Measurements from ENCODE around the gene BACE2.

BACE2 gene

DNA sequence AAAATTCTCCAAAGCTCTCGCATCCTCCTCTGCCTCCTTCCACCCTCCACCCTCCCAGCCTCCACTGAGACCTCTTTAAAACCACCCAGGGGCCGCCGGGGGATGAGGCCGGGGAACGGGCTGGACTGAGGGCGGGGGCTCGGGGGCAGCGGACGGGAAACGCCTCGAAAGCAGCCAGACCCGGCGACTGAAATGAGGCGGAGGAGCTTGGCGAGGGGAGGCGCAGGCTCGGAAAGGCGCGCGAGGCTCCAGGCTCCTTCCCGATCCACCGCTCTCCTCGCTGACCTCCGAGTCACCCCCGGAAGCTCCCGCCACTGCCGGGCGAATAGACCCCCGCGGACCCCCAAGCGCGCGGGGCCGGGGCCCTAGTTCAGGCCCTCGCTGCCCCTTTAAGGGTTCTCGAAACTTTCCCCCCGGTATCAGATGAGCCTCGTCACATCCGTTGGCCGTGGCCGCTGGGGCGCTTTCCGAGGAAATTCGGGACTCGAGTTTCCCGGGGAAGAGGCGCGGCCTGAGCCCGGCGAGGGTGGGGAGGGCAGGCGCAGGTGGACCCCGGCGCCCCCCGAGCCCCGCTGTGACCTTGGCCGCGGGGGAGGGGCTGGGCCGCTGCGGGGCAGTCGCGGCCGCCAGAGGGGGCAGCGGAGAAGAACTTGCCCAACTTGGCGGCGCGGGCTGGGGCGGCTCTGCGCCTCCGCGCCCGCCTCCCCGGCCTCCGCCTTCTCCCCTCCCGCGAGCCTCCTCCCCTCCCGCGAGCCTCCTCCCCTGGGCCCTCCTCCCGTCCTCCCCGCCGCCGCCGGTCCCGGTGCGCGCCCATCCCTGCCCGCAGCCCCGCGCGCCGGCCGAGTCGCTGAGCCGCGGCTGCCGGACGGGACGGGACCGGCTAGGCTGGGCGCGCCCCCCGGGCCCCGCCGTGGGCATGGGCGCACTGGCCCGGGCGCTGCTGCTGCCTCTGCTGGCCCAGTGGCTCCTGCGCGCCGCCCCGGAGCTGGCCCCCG lies at the start of gene BACE2:
TSS of gene BACE2 (plus strand) at position 813 of the 995 bp plus-strand sequence. CDS start at position 917, 104 bp downstream.
- no peak for DNase-seq

- no peak for DNase-seq
These were observed 48.1 kb upstream of the BACE2 start for GRCh38 chr21:41119901-41120300.

- no peak for DNase-seq
These were observed 47.0 kb upstream of the BACE2 start for GRCh38 chr21:41120997-41121396.

- DNase-seq: no peak
These were observed 46.1 kb upstream of the BACE2 start for GRCh38 chr21:41121785-41122415.

- DNase-seq: no peak
These were observed 43.2 kb upstream of the BACE2 start for GRCh38 chr21:41124641-41125201.

- DNase-seq: no peak
These were observed 39.0 kb upstream of the BACE2 start for GRCh38 chr21:41128981-41129380.

DNA sequence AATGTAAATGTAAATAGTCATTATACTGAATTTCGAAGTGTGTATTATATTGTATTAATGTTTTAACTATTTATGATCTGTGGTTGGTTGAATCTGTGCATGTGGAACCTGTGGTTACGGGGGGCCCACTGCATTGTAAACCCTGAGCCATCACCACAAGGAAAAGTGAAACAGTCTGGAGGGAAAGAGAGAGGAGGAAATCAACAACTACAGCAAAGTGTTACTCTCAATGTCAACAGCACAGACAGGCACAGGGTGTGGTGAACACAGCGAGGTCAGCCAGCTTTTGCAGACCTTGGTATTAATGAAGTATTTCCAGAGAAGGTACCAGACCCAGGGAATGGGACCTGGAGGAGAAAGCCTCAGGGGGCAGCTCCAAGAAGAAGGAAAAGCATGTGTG lies 37.1 kb upstream of the BACE2 start:
- DNase-seq: no peak

GRCh38 chr21:41133874-41134522 lies 34.0 kb upstream of the BACE2 start:
- no peak for DNase-seq

DNA sequence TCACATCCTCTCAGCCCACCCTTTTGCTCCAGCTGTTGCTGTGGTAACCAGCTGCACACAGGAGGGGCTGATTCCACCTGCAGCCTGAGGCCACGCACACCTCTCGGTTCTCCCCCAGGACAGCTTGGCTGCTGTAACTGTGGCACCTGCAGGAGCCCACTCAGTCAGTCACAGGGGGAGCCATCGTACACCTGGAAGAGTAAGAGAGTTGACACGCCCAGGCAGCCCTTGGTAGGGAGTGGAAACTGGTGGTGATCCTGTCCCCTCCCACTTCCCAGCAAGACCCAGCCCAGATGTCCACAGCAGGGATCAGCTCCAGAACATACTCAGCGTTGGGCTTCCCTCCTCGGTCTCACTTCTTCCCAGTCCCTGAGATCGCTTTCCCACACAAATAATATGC lies 32.2 kb upstream of the BACE2 start:
- DNase-seq: no peak

DNA sequence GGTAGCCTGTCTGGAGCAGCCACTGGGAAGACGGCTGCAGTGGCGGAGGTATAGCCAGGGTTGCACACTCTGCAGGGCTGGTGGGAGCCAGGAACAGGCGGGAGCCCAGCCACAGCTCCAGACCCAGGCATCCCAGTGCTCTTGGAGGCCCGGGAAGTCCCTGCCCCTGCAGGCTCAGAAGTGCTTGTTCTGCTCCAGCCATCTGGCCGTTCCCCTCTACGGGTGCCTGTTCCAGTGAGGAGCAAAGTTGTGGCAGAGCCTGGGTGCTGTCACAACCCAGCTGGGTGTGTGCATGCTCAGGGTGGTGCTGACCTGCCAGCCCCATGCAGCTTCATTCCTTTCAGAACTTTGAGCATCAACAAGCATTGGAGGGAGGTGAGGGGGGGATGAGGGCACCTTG lies 31.7 kb upstream of the BACE2 start:
- no peak for DNase-seq

DNA sequence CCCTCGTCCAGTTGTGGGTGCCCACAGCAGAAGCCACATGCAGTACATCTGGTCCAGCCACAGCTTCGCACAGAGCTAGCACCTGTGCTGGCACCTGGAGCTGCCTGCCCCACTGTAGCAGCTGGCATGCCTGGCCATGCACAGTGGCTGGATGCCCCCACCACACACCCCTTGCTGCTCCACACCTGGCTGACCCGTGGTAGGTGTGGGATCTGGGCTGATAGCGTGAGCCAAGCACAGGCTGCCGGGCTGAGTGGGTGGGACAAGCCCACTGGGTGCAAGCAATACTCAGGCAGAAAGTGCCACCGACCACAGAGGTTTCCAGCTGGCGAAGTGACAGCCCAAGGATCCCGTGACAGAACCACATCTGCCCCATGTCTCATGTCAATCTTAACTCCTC lies 30.6 kb upstream of the BACE2 start:
- no peak for DNase-seq

DNA sequence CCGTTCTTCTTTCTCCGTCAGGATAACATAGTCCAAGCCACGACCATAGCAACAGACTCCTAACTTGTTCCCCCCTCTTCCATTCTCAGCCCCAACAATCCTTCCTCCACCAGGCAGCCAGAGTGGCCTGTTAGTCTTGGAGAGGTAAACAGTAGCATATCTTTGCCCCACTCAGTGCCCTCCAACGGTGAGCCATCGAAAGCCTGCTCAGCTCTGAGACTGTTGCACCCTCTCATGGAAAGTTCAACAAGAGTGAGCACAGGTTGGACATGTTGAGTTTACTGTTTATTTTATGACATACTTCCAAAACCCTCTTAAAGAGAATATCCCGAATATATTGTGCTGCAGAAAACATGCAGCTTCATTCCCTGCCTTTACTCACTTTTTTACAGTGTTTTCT lies 30.1 kb upstream of the BACE2 start:
- no peak for DNase-seq

- no peak for DNase-seq
These were observed 29.2 kb upstream of the BACE2 start for GRCh38 chr21:41138711-41139110.

DNA sequence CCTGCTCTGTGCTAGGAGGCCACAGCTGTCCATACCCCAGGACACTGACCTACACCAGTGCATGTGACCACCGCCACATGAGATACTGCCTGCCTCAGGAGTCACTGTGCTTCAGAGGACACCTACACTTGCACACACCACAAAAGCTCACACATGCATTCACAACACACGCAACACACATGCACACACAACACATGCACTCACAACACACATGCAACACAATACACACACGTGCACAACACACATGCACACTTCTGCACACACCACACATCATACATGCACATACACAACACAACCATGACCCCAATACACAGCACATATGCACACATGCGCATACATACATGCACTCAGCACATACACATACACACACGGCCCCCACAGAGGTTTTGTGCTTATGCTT lies 28.7 kb upstream of the BACE2 start:
- no peak for DNase-seq

GRCh38 chr21:41139951-41140350 lies 28.0 kb upstream of the BACE2 start:
- DNase-seq: no peak

- DNase-seq: no peak
These were observed 26.9 kb upstream of the BACE2 start for GRCh38 chr21:41141031-41141457.

DNA sequence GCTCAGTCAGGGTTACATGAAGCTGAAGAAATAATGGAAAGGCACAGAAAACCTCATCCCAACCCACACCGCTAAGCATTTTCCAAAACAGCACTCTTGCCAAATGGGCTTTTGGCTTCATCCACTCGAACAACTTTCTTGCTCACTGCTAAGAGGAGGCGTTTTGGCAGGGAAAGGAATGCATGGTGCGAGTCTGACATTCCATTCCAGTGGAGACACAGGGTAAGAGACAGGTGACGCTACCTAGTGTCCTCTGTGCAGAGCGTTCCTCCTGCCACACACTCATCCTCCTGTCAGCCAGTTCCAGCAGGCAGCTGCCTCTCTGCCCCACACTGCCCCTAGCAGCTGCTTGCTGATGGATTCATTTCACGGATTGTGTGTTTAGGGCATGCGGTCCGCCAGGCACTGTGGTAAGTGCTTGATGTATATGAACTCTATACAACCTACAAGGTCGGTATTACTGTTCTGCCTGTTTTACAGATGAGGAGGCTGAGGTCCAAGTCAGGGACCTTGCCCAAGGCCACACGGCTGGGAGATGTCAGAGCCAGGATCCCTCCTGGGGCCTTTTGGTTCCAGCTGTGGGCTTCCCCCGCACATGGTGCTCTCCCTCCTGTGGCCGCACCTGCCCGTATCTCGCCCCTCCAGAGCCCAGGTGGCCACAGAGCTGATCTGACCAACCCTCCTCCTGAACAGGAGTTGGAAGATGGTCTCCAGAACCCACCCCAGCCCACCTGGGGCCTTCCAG lies 25.7 kb upstream of the BACE2 start:
- no peak for DNase-seq

- DNase-seq: no peak
These were observed 24.2 kb upstream of the BACE2 start for GRCh38 chr21:41143596-41144325.

DNA sequence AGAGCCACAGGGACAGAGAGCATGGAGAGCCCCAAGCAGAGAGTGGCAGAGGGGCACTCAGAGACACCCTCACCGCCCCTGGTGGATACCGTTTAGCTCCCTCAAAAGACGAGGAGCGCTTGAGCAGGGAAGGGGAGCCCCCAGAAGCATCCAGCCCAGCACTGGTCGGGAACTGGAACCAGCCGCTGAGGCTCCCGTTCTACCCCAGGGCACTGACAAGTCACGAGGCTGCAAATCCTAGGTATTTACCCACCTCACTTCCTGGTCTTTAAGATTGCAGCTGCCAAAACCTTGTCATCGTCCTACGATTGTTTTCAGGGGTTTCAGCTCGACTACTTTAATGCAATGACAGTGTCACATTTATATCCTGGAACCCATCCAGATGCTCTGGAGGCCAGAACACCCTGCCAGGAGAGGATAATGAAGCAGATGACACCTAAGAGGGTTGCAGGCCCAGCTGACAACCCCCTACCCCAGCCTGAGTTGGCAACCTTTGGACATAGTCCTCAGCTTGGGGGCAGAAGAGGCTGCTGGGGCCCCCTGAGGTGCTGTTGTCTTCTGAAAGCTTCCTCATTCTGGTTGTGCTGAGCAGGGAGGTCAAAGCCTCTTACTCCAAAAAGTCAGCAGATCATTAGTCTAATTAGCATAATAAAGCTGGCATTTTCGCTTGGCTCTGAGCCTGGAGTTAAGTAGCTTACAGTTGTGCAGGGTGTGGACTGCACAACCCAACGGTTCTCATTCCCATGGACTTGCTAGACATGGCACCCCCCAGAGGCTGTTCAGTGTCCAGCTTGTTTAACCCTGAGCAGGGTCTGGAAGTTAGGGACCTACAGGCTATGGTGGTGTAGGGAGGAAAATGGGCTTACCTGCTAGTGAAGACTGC lies 20.6 kb upstream of the BACE2 start:
- no peak for DNase-seq

DNA sequence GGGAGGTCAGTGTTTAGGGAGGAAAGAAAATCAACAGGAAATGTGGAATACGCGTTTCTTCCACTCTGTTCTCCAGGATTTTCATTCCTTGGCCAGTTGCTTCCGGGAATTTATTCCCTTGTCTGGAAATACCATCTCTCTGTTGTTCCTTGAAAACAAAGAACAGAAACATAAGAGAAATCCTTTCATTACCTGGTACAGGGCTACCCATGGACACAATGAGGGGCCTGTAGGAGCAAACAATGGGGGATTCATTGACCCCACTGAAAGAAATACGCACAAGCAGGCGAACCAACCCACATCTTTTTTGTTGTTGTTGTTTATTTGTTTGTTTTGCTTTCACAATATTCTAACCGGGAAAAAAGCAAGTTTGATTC lies 20.0 kb upstream of the BACE2 start:
- no peak for DNase-seq

DNA sequence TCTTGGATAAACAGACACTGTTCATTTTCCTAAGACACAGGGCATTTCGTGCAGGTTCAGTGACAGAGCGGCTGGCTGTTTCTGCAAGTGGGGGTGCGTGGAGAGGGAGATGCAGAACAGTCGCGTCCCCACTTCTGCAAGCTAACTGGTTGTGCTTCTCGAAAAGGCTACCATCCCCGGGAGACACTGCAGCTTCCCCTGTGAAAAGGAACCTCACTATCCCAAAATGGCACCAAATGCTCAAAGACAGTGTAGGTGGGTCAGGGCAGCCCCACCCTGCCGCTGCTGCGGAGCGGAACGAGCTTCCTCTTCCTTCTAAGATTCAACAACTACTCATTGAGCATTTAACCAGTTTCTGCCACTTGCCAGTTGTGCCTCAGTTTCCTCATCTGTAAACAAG lies 19.2 kb upstream of the BACE2 start:
- no peak for DNase-seq

All from T1000 (cell line).